Measurements from ENCODE around the gene CAPN12. TPM values are rescaled to one million over a fixed set of nuclear protein-coding genes. Genes with fewer than 3 reads are reported as not detected.
A peak's percentile ranks its signal among the peaks of the same experiment; 100 is the strongest.
"Not testable (repeated sequence)": the region's sequence is repeated elsewhere in the genome, so short reads cannot be mapped to it uniquely, and the experiment has no call there.

CAPN12 gene
- total RNA-seq, 1 donor from 2014 or later = not detected

DNA sequence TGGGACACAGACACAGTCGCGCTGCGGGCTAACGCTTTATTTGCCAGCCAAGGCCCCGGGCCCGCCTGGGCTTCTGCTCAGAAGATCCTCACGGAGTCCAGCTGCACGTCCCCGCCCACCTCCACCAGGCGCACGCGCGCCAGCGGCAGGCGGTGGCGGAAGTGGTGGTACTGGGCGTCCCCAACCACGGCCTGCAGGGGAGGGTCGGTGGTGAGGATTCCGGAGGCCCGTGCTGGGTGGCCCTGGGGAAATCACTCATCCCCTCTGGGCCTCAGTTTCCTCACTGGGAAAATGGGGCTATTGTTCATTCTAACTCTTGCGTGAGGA, 26.6 kb upstream of the CAPN12 start:
- not testable (repeated sequence) for DNase-seq (ENCODE audit: low read depth)

DNA sequence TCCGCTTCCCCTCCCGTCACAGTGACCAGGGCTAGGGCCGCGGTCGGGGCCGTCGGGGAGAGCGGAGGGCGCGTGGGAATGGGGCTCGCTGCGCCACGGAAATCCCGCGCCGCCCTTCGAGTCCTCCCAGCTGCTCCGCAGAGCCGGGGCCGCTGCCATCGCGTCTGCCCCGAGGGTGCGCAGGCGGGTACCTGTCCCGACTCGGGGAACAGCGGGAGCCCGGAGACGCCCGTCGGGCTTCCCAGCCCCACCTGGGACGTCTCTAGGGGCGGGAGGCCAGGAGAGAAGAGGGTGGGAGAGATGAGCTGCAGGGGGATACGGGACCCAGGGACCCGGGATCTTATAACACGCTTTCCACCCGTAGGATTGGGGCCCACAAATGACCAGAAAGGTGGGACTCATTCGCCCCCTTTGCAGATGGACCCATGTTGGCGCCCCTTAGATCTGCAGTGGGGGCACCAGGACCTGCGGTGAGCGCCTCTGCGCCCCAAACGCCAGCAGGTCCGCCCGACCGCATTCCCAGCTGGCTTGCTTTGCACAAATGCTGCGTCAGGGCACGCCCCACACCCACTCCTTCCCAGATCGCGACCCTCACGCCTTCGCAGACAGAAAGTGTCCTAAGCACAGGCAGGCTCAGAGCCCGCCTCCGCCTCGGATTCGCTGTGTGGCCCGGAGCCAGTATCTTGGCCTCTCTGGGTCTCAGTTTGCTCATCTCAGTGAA, 26.1 kb upstream of the CAPN12 start:
- not testable (repeated sequence) for DNase-seq (ENCODE audit: low read depth)

DNA sequence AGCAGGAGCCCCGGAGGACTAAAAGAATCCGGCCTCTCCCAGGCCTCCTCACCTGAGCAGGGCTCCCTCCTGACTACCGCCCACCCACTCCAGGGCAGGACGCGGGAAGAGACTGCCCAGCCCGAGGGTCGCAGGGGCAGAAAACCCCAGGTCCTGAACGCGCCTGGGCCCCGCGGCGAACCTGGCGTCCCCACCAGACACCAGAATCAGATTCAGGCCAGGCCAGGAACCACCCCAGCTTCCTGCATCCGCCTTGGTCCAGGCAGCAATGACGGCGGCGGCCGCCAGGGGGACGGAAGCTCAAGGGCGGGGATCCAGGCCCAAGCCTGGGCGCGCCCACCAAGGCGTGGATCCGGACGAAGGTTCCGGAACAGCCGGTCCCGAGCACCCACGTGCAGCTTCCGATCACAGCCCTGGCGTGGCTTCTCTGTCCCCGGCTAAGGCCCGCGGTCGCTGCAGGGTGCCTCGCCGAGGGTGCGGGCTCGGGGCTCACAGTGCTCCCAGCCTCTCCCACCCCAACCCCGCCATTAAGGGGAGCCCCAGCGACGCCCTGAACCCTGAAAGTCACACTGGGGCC, 25.4 kb upstream of the CAPN12 start:
- DNase-seq (ENCODE audit: low read depth) = peak; percentile 51

DNA sequence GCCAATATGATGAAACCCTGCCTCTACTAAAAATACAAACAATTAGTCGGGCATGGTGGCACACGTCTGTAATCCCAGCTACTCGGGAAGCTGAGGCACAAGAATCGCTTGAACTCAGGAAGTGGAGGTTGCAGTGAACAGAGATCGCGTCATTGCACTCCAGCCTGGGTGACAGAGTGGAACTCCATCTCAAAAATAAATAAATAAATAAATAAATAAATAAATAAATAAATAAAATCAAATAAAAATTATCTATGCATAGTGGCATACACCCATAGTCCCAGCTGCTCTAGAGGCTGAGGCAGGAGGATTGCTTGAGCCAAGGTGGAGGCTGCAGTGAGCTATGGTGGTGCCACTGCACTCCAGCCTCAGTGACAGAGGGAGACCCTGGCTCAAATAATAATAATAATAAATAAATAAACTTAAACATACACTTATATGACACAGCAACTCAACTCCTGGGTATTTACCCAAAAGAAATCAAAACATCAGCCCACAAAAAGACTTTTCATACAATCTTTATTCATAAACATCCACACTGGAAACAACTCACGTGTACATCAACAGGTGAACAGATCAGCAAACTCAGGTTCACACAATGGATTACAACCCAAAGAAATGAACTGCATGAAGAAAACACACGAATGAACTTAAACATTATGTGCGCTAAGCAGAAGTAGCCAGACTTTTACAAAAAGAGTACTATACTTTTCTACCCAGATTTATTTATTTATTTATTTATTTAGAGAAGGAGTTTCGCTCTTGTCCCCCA, 22.2 kb upstream of the CAPN12 start:
- DNase-seq (ENCODE audit: low read depth) = no peak

DNA sequence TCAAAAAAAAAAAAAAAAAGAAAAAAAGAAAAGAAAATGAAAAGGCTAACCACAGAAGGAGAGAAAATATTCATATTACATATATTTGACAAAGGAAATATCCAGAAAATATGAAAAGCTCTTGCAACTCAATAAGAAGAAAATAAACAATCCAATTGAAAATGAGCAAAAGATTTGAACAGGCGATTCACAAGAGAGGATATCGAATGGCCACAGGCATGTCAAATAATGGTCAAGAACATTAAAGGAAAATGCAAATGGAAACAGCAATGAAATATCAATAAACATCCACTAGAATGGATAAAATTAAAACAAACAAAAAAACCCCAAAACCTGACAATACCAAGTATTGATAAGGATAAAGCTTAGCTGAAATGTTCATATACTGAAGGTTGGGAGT, 20.9 kb upstream of the CAPN12 start:
- DNase-seq (ENCODE audit: low read depth) = no peak

DNA sequence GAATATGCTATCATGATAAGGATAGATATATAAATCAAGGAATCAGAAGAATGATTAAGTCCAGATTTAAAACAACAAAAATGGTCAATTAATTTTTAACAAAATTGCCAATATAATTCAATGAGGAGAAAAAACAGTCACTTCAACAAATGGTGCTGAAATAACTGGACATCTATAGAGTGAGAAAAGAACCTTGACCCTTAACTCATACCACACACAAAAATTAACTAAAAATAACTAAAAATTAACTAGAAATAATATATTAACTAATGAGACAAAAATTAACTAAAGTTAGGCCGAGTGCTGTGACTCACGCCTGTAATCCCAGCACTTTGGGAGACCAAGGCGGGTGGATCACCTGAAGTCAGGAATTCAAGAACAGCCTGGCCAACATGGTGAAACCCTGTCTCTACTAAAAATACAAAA, 19.5 kb upstream of the CAPN12 start:
- no peak for DNase-seq (ENCODE audit: low read depth)

DNA sequence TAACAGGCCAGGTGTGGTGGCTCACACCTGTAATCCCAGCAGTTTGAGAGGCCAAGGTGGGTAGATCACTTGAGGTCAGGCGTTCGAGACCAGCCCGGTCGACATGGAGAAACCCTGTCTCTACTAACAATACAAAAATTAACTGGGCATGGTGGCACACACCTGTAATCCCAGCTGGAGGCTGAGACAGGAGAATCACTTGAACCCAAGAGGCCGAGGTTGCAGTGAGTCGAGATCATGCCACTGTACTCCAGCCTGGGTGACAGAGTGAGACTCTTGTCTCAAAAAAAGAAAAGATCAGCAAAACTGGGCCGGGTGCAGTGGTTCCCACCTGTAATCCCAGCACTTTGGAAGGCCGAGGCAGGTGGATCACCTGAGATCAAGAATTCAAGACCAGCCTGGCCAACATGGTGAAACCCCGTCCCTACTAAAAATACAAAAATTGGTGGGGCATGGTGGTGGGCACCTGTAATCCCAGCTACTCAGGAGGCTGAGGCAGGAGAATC, 17.7 kb upstream of the CAPN12 start:
- not testable (repeated sequence) for DNase-seq (ENCODE audit: low read depth)

DNA sequence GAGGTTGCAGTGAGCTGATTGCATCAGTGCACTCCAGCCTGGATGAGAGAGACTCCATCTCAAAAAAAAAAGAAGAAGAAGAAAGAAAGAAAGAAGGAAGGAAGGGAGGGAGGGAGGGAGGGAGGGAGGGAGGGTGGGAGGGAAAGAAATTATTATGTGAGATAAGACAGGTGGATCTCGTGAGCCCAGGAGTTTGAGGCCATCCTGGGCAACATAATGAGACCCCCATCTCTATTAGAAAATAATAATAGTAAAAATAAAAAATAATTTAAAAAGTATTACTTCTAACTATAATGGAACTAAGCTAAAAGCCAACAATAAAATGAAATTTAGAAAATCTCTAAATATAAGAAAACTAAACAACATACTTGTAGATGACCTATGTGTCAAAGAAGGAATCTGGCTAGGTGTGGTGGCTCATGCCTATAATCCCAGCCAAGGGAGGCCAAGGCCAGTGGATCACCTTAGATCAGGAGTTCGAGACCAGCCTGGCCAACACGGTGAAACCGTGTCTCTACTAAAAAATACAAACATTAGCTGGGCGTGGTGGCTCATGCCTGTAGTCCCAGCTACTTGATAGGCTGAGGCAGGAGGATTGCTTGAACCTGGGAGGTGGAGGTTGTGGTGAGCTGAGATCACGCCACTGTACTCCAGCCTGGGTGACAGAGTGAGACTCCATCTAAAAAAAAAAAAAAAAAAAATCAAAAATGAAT, 16.7 kb upstream of the CAPN12 start:
- not testable (repeated sequence) for DNase-seq (ENCODE audit: low read depth)

DNA sequence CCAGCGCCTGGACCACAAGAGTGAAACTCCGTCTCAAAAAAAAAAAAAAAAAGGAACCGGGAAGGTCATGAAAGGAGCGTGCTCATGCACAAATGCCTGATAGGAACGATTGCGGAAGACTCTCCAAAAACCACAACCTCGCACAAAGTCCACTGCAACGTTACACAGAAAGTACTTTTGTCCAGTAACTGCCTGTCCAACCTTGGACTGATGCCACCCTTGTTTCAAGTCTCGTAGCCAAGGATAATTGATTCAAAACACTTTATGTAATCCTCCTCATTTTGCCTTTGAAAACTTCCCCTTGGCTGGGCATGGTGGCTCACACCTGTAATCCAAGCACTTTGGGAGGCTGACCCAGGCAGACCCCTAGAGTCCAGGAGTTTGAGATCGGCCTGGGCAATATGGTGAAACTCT, 15.3 kb upstream of the CAPN12 start:
- DNase-seq (ENCODE audit: low read depth) = no peak

DNA sequence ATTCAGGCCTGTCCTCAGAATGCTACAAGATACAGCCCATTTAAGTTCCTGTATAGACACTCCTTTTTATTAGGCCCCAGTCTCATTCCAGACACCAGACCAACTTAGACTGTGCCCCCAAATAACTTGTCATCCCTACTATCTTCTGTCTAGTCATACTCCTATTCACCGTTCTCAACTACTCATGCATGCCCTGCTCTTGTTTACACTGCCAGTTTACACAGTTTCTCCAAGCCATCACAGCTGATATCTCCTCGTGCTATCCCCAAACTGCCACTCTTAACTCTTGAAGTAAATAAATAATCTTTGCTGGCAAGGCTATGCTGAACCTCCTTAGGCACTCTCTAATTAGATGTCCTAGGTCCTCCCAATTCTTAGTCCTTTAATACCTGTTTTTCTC, 9.9 kb upstream of the CAPN12 start:
- DNase-seq (ENCODE audit: low read depth) = not testable (repeated sequence)

DNA sequence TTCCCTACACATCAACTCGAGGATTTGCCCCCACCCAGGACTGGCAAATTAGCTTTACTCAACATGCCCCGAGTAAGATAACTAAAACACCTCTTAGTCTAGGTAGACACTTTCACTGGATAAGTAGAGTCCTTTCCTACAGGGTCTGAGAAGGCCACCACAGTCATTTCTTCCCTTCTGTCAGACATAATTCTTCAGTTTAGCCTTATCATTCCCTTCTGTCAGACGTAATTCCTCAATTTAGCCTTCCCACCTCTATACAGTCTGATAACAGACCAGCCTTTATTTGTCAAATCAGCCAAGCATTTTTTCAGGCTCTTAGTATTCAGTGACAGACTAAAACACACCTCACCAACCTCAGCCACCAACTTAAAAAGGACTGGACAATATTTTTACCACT, 9.5 kb upstream of the CAPN12 start:
- not testable (repeated sequence) for DNase-seq (ENCODE audit: low read depth)

DNA sequence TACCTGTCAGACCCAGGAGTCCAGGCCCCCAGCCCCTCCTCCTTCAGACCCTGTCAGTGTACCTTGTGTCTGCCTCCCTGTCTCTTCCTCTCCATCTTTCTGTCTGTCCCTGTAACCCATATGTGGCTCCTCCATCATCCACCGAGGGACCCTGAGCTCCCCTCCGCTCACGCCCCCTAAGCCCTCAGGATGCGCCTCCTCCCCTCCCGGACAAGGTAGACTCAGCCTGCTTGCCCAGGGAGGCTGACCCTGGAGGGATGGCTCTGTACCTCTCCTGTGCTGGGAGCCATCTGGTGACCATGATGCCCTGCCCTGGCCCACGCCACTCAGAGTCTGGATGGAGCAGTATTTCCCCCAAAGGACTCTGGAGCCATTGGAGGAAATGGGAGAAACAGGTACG, 1.0 kb upstream of the CAPN12 start:
- no peak for DNase-seq (ENCODE audit: low read depth)

DNA sequence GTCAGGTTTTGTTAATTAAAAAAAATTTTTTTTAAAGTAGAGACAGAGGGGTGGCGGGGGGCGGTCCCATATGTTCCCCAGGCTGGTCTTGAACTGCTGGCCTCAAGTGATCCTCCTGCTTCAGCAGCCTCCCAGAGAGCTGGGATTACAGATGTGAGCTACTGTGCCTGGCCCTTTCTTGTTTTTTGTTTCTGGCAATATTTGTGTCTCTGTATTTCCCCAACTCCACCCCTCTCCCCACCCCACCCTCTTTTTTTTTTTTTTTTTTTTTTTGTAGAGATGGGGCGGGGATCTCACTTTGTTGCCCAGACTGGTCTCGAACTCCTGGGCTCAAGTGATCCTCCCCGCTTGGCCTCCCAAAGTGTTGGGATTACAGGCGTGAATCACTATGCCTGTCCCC, 600 bp upstream of the CAPN12 start:
- no peak for DNase-seq (ENCODE audit: low read depth)

DNA sequence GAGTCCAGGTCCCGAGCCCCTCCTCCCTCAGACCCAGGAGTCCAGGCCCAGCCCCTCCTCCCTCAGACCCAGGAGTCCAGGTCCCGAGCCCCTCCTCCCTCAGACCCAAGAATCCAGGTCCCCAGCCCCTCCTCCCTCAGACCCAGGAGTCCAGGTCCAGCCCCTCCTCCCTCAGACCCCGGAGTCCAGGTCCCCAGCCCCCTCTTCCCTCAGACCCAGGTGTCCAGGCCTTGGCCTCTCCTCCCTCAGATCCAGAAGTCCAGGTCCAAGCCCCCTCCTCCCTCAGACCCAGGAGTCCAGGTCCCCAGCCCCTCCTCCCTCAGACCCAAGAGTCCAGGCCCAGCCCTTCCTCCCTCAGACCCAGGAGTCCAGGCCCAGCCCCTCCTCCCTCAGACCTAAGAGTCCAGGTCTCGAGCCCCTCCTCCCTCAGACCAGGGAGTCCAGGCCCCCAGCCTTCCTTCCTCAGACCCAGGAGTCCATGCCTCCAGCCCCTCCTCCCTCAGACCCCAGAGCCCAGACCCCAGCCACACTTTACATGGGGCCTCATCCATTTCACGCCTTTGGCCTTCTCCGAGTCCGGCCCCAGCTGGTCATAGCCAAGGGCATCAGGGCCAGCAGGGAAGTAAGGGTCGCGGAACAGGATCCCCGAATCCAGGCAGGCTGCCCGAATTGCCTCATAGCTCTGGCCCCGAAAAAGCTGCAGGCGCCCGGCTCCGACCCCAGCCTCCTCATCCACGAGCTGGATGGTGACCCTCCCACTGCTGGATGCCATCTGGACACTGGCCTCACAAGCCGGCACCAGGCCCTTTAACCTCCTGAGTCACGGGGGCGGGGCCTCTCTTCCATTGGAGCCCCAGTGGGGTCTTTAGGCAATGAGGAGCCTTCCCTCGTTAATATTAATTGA, 628 bp downstream of the CAPN12 start:
- no peak for DNase-seq (ENCODE audit: low read depth)

DNA sequence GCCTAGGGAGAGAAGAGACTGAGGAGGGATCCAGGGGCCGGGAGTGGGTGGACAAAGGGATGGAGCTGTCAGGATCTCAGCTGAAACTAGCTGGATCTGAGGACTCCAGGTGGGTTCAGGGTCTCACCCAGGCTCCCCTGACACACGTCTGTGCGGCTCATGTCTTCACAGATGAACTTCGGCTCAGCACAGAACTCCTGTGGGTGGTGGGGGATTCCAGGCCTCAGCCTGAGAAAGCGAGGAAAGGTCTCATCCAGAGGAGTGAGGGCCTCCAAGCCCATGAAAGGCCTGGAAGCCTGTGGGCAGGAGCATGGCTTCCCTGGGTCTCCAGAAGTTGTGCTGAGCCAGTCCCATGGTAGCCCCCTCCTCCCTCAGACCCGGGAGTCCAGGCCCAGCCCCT, 1.4 kb downstream of the CAPN12 start:
- DNase-seq (ENCODE audit: low read depth) = no peak

DNA sequence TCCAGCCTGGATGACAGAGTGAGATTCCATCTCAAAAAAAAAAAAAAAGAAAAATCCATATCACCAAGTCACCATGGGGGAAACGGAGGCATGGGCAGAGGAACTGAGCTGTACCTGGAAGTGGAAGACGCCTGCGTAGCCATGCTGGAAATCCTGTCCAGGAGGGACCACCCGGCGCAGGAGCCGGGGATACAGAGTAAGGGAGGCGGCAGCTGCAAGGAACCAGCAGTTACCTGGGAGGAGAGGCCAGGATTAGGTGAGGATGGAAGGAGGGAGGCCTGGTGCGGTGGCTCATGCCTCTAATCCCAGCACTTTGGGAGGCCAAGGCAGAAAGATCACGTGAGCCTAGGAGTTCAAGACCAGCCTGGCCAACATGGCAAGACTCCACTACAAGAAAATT, 2.0 kb downstream of the CAPN12 start:
- DNase-seq (ENCODE audit: low read depth) = no peak

DNA sequence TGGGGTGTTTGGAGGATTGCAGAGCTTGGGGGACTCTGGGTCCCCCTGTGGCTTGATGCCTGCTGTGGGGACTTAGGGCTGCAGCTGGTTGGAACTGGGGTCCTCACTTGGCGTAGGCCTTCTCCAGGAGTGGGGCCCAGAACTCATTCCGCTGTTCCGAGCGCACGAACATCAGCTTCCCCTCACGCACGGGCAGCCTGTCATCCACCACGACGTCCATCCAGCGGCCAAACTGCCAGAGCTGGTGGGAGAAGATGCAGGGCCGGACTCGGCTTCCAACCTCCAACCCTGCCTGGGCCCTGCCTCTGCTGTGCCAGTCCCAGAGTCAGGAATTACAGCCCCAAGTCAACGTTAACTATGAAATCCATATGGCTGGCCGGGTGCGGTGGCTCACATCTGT, 2.6 kb downstream of the CAPN12 start:
- no peak for DNase-seq (ENCODE audit: low read depth)

DNA sequence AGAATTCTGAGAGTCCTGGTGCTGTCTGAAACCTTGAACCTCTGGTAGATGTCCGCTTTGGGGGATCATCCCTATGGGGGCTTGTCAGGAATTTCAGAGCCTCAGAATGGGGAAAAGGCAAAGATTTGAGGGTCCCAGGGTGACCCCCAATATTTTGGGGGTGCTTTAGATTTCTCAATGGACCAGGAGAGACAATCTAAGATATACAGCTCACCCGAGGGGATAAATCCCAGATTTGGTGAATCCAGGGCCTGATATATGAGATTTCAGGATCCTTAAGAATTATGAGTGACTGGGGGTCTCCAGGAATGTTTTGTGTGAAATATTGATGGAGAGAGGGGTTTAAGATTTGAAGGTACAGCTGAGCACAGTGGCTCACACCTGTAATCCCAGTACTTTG, 3.3 kb downstream of the CAPN12 start:
- no peak for DNase-seq (ENCODE audit: low read depth)

DNA sequence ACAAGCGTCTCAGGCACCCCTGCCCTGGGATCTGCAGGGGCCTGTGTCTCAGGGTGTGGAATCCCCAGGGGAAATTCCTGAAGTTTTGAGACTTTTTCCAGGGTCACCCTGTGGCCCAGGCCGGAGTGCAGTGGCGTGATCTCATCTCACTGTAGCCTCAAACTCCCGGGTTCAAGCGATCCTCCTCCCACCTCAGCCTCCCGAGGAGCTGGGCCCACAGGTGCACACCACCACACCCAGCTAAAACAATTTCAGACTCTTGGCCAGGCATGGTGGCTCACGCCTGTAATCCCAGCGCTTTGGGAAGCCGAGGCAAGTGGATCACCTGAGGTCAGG, 4.0 kb downstream of the CAPN12 start:
- DNase-seq (ENCODE audit: low read depth) = no peak

DNA sequence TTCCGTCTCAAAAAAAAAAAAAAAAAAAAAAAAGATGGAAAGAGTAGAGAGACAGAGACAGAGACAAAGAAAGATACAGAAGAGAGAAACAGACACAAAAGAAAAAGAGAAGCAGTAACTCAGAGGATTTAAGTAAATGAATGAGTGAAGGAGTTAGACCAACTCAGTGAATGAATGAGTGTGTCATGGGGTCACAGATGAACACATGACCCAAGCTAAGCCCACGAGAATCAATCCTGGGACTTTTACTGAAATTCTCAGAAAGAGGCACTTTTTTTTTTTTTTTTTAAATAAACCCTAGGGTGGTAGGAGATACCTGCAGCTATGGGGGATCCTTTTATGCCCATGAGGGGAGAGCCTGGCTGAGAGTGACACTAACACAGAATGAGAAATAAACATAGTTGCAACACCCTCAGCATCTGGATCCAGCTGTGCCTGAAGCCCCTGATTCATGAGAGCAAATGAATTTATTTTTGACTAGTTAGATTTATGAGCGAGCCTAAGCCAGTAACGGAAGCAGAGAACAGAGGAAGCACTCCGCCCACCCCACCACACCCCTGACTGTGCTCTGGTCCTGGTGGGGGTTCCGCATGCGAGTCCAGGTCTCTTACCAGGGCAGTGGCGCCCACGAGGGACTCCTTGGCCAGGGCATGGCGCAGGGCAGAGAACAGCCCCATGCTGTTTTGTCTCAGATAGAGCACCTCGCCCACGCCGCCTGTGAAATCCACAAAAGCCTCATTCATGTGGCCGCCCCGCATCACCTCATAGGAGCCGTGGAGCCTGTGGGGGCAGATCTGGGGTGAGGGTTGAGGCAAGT, 4.6 kb downstream of the CAPN12 start:
- no peak for DNase-seq (ENCODE audit: low read depth)

All from myocyte (in vitro differentiated cells).